Muscle layer of duodenum (tissue), 2 donors: ENCODE data around the gene GTF2F1.
"Not testable (repeated sequence)": the region's sequence is repeated elsewhere in the genome, so short reads cannot be mapped to it uniquely, and the experiment has no call there.

ENCODE experiments used
- H3K27ac ChIP-seq: one replicate; pipeline ENCODE4 v1.7.0; 2013; ENCODE audit warnings: mild to moderate bottlenecking, low read length
- H3K27me3 ChIP-seq: one replicate; pipeline ENCODE4 v1.7.0; 2013; ENCODE audit warnings: low read depth, mild to moderate bottlenecking, control low read depth, low read length
- H3K36me3 ChIP-seq, 2 donors: one replicate each; pipeline ENCODE4 v1.7.0; 2013; ENCODE audit warnings: low read length in 2 of 2, control low read depth in 1 of 2, mild to moderate bottlenecking in 1 of 2; ENCODE audit not compliant: insufficient read depth in 2 of 2, control insufficient read depth in 1 of 2
- H3K4me1 ChIP-seq, 2 donors: one replicate each; pipeline ENCODE4 v1.7.0; 2013; ENCODE audit warnings: low read length in 2 of 2, mild to moderate bottlenecking in 2 of 2, control low read depth in 1 of 2, moderate library complexity in 1 of 2; ENCODE audit not compliant: insufficient read depth in 2 of 2, control insufficient read depth in 1 of 2
- H3K4me3 ChIP-seq, 2 donors: one replicate each; pipeline ENCODE4 v1.7.0; 2013; ENCODE audit warnings: low read length in 2 of 2, low read depth in 1 of 2, mild to moderate bottlenecking in 1 of 2
- H3K9me3 ChIP-seq, 2 donors: one replicate each; pipeline ENCODE4 v1.7.0; 2013; ENCODE audit warnings: low read length in 2 of 2, control low read depth in 1 of 2, mild to moderate bottlenecking in 1 of 2; ENCODE audit not compliant: control insufficient read depth in 1 of 2
- donor health status: healthy.

The GTF2F1 gene

GRCh38 chr19:6349271-6349670, 43.7 kb downstream of the GTF2F1 start:
- H3K9me3 ChIP-seq, H3K36me3 ChIP-seq, H3K4me3 ChIP-seq, H3K27me3 ChIP-seq, H3K4me1 ChIP-seq, H3K27ac ChIP-seq: not testable (repeated sequence)

- Histone ChIP-seq H3K9me3 (no peaks in the 10 kb centered on the region), H3K27ac (no peak overlapping the region), H3K27me3 (no peaks in the 10 kb centered on the region), H3K4me1 (no peaks in the 10 kb centered on the region), H3K4me3 (no peak overlapping the region), H3K36me3 (no peaks in the 10 kb centered on the region)
These were observed 49.5 kb downstream of the GTF2F1 start for GRCh38 chr19:6343462-6343861.

- no peaks in the 10 kb centered on the region for H3K9me3 ChIP-seq
- no peaks in the 10 kb centered on the region for H3K27me3 ChIP-seq
- H3K27ac ChIP-seq: no peak overlapping the region
- H3K4me1 ChIP-seq: no peaks in the 10 kb centered on the region
- no peaks in the 10 kb centered on the region for H3K36me3 ChIP-seq
- no peak overlapping the region for H3K4me3 ChIP-seq
These were observed 52.3 kb downstream of the GTF2F1 start for GRCh38 chr19:6340493-6341201.

GRCh38 chr19:6334490-6335285, 58.3 kb downstream of the GTF2F1 start:
- Histone ChIP-seq H3K36me3 (no peaks in the 10 kb centered on the region), H3K4me3 (no peak overlapping the region), H3K9me3 (no peaks in the 10 kb centered on the region), H3K4me1 (no peaks in the 10 kb centered on the region), H3K27me3 (no peaks in the 10 kb centered on the region), H3K27ac (no peak overlapping the region)

- Histone ChIP-seq H3K27me3 (no peaks in the 10 kb centered on the region), H3K27ac (no peak within 1 kb of the TSS), H3K36me3 (no peaks in the 10 kb centered on the region), H3K4me1 (no peaks in the 10 kb centered on the region), H3K9me3 (no peaks in the 10 kb centered on the region), H3K4me3 (no peak within 1 kb of the TSS)
These were observed 59.5 kb downstream of the GTF2F1 start, which contains the start of gene ACER1 for GRCh38 chr19:6333439-6333838. Gene ACER1 (minus strand): TSS chr19:6333612. CDS start chr19:6333551, 61 bp downstream.
